HG03097 (cell line): ENCODE data around the gene TMEM128.

Experiments
- ATAC-seq: cut with Tn5 transposase; IDR thresholded peaks from one replicate; pipeline ENCODE4 v1.9.1; 2021; ENCODE audit not compliant: unreplicated experiment, low FRiP score

TMEM128 gene, protein sequence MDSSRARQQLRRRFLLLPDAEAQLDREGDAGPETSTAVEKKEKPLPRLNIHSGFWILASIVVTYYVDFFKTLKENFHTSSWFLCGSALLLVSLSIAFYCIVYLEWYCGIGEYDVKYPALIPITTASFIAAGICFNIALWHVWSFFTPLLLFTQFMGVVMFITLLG

DNA sequence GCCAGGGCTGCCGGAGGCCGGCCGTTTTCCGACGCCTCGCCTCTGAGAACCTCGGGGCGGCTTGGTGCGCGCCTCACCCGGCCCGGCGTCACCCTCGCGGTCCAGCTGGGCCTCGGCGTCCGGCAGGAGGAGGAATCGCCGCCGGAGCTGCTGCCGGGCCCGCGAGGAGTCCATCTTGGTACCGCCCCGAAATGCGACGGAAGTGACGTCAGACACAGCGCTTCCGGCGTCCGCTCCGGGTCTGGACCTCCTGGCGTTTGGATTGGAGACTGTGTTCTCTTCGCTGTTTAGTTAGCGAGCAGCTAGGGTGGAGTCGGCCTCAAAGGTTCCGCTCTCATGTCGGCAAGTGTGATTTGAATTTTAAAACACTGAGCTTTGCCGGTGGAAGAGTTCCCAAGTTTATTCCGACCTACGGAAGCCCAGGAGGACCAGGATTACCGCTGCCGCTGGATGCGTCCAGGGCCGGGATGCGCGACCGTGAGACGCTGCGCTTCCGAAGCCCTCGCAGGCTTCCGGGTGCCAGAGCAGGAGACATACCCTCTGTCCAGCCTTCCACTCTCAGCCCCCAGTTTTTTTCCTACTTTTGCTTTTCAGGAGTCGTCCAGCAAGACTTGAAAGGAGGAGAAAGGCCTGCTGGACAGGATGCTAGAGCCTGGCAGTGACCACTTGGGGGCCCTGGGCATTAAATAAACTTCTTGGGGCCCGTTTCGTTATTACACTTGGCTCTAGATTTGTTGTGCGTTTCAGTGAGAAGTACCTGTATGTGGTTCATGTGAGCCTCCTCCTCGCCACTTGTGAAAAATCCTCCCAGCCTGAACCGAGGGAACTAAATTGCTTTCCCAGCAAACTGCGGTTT lies at the start of gene TMEM128:
TSS of gene TMEM128 (minus strand) at position 195 of the 856 bp plus-strand sequence. CDS start at position 174, 21 bp downstream.
- ATAC-seq, result peak; percentile 96

DNA sequence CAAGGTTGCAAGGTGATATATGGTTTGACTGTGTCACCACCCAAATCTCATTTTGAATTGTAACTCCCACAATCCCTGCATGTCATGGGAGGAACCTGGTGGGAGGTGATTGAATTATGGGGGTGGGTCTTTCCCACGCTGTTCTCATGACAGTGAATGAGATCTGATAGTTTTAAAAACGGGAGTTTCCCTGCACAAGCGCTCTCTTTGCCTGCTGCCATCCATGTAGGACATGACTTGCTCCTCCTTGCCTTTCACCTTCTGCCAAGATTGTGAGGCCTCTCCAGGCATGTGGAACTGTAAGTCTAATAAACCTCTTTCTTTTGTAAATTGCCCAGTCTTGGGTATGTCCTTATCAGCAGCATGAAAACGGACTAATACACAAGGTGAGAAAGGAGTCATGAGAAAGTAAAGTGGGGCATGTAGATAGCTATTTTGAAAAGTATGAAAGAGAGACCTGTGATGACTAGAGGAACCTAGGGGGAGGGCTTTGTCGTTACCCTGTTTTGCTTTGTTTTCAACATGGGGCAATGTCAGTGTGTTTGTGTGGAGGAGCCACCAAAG lies 48.3 kb upstream of the TMEM128 start:
- no peak for ATAC-seq

DNA sequence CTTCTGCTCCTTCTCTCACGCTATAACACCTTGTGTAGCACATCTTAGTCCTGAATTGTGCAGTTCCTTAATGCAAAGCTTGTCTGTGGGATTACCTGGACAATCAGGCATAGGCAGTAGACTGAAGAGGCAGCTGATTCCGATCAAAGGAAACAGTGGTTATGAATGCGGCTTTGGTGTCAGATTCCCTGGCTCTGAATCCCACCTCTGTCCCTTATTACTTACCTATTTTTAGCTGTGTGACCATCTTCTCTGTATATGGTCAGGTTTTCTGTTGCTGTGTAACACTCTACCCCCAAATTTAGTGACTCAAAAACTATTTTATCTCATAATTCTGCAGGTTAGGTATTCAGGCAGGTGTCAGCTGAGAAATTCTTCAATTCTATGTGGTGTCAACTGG lies 45.3 kb upstream of the TMEM128 start:
- ATAC-seq, result no peak

DNA sequence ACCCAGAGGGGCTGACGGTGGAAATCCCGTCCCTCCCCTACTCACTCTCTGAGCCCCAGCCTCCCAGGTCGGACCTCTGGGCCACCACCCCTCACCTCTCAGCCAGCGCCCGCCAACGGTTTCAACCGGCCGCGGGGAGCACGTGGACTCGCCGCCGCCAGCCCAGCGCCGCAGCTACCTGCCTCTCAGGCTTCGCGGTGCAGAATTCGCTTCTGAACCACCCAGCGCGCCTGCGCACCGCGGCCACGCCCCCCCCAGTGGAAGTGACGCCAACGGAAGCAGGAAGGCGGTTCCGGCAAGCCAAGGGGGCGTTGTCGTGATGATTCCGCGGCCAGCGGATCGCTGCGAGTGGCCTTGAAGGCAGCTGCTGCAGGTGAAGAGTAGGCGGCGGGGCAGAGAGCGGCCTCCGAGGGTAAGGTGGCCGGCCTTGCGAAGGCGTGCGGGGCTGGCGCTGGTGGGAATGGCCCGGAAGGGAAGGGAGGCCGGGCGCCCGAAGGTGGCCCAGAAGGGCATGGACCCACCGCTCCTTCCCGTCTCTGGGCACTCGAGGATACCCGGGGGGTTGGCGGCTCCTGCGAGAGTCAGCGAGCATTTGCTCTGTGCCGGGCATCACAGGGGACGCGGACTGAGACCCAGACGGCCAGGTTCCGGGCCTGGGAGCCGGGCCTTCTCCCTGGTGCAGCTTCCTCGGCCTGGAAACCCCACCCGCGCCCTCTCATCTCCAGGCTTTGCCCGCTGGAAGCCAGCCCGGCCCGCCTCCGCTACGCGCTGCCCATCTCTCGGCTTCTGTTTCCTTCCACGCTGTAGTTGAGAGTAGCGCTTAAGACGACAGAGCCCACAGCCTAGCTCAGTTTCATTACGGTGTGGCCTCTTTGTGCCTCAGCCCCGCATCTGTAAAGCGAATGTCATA lies 42.2 kb upstream of the TMEM128 start, which contains the start of the genes LYAR and ZBTB49:
TSS of gene LYAR (minus strand) at position 214 of the 910 bp plus-strand sequence. CDS start 6,412 bp downstream, outside the sequence.
TSS of gene ZBTB49 (plus strand) at position 311 of the 910 bp plus-strand sequence. CDS start 9,695 bp downstream, outside the sequence.
- peak; percentile 80 for ATAC-seq

DNA sequence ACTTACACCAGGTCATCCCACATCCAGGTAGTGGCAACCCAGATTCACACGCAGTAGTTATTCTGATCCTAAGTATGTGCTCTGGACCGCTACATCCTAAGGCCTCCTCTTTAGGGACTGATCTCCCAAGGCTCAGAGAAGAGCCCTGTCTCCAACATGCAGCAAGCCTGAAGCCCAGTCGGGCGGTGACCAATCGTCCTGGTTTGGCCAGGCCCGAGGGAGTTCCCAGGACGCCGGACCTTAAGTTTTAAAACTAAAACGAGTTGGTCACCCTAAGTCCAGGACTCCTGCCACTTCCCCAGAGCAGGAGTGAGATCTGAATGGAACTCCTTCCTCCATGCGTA lies 41.5 kb upstream of the TMEM128 start:
- peak; percentile 19 for ATAC-seq

DNA sequence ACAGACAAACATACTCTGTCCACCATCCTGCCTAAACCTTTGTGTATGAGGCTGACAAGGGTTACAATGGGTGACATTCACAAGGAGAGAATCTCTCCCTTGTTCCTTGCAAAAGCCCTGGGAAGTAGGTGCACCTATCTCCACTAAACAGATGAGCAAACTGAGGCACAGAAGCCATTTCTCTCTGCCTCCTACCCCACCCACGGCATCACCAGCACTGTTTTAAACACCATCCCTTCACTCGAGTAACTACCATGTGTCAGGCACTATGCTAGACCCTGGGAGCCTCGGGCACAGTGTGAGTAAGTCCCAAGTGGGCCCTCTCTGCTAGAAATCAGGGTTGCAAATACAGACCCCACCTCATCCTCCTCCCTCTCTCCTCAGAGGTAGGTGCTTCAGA lies 41.0 kb upstream of the TMEM128 start:
- ATAC-seq, result no peak

DNA sequence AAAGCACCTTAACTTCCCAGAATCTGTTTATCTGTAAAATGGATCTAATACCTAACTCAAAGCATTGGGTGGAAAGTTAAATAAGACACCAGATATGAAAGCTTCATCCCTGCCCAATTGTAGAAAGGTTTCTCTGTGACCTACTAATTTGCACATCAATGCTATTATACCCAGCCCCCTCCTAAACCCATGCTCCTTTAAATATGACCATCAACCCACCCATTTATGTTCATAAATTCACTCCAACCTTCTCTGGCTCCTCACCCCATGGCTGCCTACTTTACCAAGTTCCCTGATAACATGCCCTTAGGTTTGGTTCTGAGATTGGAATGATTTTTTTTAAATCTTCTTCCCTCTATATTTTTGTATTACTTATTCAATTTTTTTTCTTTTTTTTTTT lies 40.1 kb upstream of the TMEM128 start:
- no peak for ATAC-seq

DNA sequence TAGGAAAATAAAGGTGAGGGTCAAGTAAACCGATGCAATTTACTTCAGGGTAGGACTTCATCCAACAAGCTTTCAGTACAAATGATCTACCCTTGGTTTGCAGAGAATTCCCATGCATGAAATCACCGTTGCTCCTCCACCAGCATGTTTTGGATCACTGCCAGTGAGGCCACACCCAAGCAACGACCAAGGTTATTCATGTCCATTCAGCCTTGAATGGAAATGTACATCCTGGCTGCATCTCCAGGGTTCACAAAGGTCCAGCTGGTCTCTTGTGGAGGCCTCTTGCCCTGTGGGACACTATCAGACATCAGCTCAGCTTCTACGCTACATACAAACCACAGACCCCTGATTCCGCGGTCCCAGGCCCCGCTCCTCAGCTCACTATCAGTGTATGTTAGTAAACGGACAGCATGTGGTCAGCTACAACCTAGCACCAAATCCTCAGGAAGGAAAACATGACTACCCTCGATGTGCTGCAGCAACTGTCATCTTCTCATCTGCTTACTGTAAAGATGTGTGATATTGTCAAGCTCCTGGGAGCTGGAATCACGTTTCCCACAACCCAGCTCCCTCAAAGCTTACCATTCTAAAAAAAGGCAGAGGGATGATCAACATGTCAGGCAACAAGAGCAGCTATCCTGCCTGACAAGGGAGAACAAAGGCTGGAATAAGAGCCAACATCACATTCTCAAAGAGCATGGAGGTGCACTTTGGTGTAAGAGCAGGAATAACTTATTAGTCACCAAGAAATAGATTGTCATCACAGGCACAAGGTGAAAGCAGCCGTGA lies 37.0 kb upstream of the TMEM128 start:
- ATAC-seq, result no peak

DNA sequence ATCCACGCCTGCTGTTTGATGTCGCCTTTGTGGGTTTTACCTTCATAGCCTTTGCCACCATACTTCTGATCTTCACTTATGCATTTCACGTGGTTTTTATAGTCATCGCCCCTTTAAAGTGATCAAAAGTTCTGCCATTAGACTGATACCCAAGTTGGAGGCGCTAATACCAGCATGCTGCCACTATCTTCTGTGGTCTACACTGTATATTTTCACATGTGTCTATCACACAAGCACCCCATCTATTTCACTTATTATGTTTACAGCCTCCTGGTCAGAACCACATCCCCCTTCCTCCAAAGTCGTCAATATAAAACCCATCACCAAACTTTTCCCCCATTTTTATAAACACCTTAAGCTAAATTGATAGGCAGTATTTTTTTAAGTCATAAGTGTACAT lies 33.8 kb upstream of the TMEM128 start:
- no peak for ATAC-seq

DNA sequence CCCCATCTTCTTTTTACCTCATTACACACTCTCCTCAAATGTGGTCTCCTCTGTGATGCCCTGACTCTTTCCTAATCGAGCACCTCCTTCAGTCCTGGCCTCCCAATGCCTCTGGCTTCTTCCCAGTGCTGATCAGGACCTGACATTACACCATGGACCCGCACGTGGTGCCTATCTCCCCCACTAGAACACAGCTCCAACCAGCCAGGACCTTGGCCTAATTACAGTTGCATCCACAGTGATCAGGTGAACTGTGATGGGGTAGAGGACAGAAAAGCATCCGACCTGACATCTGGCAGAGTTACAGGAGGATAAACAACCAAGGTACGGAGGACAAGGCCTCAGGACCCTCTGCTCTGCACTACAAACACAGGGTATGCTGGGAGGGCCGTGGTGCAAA lies 29.5 kb upstream of the TMEM128 start:
- no peak for ATAC-seq

DNA sequence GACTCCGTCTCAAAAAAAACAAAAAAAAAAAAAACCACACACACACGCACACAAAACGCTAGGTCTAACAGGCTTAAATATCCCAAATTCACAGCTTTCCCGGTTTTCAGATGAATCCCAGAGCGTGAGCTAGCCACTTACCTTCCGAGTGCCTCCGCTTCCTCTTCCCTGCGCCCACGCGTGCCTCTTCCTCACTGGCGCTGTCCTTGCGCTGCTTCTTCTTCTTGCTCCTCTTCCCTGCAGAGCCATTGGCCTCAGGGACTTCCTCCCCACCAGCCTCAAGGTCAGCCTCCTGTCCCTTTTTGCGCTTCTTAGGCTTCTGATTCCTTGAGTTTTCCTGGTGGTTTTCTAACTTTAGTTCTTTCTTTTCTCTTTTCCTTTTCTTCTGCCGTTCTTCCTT lies 26.2 kb upstream of the TMEM128 start:
- no peak for ATAC-seq

DNA sequence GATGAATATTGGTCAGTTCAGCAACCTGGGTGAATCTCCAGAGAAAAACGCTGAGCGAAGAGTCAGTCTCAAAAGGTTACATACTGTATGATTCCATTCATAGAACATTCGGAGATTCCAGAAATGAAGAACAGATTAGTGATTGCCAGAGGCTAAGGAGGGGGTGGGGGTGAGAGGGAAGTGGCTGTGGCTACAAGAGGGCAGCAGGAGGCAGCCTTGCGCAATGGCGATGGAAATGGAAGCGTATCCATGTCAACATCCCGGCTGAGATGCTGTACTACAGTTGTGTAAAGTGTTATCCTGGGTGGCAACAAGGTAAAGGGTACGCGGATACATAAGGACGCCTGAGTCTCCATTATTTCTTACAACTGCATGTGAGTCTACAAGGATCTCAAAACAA lies 23.9 kb upstream of the TMEM128 start:
- no peak for ATAC-seq

DNA sequence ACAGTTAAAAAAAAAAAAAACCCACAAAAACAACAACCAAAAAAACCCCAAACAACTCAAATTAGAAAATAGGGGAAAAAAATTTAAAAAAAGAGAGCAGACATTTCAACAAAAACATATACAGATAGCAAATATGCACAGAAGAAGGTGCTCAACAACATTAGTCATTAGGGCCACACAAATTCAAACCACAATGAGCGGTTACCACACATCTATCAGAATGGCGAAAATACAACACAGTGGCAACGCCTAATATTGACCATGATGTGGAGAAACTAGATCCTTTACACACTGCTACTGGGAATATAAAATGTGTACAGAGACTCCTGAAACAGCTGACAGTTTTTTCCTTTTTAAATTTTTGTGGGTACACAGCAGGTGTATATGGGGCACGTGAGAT lies 22.5 kb upstream of the TMEM128 start:
- ATAC-seq, result no peak

DNA sequence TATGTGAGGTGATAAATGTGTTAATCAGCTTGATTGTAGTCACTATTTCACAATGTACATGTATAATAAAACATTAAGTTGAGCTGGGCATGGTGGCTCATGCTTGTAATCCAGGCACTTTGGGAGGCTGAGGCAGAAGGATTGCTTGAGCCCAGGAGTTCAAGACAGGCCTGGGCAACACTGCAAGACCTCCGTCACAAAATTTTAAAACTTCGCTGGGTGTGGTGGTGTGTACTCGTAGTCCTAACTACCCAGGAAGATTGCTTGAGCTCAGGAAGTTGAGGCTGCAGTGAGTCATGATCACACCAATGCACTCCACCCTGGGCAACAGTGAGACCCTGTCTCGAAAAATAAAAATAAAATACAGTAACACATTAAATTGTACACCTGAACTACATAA lies 21.8 kb upstream of the TMEM128 start:
- no peak for ATAC-seq

DNA sequence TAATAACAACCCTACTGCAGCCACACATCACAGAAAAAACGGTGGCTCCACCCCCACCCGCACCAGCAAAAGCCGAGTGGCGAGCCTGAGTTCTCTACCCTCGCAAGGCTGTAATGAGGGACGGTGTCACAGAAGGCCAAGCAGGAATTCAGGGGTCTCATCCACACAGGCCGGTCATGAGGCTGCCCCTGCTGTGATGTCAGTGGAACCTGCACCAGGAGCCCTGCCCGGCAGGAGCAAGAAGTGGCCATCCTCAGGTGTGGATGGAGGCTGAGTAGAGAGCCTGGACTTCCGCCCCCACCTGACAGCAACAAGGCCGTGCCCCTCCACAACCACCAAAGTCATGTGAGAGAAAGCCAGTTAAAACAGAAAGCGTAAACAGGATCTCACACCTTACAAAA lies 21.3 kb upstream of the TMEM128 start:
- ATAC-seq, result no peak

DNA sequence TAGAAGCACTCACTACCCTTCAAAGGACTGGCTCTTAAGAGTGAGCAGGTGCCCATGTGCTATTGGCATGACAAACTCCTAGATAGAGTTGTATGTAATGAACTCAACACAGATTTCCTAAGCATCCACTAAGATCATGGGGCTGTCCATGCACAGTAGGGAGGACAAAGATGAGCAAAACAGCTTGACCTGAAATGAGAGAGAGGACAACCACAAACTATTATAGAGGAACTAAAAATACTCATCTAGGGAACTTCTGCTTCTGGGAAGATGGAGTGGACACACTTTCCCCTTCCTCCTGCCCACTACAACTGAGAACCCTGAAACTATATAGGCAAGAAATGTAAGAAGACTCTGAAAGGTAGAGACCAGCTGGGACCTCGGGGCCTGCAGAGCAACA lies 20.8 kb upstream of the TMEM128 start:
- ATAC-seq, result no peak

DNA sequence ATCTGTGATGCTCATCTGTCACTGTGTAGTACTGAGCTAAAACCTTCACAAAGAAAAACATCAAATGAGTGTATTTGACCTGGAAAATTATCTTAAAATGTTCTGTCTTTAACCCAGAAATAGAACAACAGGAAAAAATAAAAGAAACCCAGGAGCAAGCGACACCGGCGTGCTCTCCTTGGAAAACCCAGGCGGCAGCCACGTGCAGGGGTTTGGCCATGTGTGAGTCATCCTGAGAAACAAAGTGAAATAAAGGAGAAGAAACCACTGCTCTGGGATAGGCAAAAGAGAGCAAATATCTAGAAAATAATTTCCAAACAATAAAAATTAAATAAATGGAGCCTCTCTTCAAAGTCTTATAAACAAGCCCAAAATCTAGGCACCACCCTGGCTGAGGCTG lies 20.0 kb upstream of the TMEM128 start:
- ATAC-seq, result no peak

DNA sequence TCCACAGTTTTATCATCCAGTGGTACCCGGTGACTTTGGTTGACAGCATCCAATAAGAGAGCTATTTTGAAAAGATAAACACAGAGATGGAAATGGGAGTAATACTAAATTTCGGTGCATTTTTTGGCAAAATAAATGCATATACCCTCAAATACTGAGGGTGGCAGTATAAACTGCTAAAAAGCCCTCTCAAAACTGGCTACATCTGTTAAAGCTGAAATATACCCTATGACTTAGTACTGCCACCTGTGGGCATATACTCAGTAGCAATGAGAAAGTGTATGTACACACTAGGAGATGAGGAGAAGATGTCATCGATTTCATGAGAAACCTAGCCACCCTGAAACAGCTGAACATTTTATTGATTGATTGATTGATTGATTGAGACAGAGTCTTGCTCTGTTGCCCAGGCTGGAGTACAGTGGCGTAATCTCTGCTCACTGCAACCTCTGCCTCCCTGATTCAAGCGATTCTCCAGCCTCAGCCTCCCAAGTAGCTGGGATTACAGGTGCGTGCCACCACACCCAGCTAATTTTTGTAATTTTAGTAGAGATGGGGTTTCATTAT lies 12.2 kb upstream of the TMEM128 start:
- no peak for ATAC-seq

DNA sequence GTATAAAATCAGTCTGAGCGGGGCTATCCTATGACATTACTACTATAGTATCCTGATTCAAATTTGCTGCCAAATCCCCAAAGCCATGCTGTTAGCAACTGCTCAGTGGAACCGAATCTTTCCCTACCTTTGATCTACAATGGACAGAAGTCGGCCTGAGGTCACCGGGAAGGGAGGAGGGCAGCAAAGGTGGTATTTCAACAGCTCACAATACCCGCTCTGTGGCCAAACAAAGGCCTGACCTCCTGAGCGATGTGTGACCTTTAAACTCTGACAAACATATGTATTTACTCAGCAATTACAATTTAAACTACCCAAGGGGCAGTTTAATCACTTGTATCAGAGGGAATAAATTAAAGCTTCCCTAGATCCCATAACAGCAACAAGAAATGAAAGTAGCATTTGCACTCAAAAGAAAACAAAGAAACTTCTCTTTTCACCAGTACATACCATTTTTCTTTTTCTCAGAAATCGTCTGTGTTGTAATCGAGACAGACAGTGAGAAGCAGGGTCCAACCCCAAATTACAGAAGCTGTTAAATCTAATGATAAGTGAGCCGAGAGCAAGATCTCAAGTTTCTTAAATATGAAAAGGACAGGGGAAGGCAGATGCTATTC lies 11.6 kb upstream of the TMEM128 start:
- no peak for ATAC-seq
